HG03558 (cell line): ENCODE results near the gene IDS.
"Not testable (repeated sequence)": the region's sequence is repeated elsewhere in the genome, so short reads cannot be mapped to it uniquely, and the experiment has no call there.

ENCODE experiments used
- ATAC-seq: cut with Tn5 transposase; IDR thresholded peaks from one replicate; pipeline ENCODE4 v1.9.1; 2021; ENCODE audit warnings: moderate number of reproducible peaks; ENCODE audit not compliant: unreplicated experiment; ENCODE audit errors: extremely low read depth

IDS gene

DNA sequence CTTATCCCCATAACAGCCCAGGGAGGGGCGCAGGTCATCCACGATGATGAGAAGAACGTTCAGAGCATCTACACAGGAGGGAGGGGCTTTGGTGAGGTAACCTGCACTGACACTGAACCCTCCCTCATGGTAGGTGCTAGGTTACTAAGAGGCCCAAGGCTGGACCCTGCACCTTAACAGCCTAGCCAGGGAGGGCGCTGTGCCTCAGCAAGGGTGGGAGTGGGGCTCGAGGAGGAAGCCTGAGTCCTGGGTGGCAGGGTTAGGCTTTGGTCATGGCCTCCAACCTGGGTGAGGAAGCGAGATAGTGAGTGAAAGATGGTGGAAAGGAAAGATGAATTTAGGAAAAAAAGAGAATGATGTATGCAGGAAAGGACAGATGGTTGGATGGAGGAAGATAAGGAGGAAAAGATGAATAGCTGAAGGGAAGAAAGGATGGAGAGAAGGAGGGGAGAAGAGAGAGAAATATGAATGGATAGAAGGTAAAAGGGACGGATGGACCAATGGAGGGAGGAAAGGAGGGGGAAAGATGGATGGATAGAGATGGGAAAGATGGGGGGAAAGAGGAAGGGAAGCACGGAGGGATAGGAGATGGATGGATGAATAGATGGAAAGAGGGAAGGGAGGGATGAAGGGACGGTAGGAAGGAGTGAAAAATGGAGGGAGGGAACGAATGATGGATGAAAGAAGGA lies 736 bp downstream of the IDS start:
- ATAC-seq: peak; percentile 33

DNA sequence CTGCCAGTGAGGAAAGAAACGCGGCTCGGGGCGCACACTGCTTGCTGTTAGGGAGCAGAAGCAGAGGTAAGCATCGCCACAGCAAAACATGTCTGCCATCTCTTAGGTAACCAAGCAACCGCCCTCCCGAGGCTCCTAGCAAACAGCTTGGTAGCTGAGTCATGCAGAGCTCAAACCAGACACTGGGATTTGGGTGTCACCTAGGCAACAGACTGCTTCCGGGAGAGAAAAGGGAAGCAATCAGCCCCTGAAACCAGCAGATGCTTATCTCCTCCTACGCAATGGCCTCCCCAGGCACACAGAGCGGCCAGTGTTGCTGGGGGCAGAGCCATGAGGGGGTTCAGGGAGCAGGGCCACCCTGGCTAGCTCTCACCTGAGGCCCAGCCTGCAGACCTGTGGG lies 1.7 kb downstream of the IDS start:
- peak; percentile 53 for ATAC-seq

DNA sequence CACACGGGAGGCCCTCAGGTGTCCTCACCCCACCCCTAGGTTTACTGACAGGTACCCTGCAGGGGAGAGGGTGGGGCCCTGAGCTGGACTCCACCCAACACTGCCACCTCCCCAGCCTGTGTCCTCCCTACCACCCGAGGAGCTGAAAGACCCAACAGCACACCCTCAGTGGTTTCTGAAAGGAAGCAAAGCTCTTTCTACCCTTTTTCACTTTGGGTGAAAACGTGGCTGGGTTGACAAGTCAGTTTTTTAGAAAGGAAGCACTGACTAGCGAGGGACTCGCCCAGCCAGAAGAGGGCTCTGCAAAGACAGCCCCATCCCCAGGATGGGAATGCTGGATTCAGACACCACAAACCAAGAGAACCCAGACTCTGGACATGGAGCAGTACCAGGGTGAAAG lies 2.2 kb downstream of the IDS start:
- ATAC-seq: not testable (repeated sequence)

DNA sequence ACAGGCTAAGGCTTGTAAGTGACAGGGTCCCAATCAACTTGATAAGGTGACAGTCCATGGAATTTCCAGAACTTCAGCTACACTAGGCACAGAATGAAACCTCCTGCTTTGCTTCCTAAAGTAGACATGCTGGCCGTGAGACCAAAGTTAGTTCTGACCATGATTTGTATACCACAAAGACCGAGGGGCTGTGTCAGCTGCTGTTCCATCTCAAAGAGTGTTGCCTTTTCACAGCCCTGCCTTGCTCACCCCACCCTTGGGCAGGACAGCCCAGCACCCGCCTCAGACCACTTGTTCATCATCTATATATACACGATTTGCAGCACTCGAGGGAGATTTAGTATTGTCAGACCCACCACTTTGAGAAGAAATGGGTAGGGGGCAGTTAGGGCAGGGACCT lies 5.3 kb downstream of the IDS start:
- no peak for ATAC-seq

DNA sequence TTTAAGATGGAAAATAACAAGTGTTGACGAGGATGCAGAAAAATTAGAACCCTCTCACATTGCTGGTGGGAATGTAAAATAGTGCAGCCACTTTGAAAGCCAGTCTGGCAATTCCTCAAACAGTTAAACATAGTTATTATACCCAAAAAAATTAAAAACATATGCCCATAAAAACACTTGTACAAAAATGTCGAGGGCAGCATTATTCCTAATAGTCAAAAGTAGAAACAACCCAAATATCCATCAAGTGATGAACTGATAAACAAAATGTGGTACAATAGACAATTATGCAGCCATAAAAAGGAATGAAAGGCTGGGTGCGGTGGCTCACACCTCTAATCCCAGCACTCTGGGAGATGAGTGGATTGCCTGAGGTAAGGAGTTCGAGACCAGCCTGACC lies 6.3 kb downstream of the IDS start:
- ATAC-seq: no peak

DNA sequence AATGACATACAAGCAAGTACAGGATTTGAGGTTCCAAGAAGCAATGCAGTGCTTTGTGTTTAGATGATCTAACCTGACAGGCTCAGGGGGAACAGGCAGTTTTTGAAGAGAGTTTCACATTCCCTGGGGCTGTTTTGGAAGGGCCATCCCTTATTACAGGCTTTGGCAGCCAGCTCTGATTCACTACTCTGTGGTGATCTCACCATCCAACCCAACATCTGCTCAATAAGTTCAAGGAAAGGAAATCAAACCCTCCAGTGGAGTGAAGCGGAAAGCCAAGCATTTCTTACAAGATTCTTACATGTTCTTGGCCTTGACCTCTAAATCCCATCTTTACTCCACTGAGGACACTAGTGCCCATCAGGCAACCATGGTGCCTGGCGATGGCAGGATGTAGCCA lies 7.5 kb downstream of the IDS start:
- no peak for ATAC-seq

DNA sequence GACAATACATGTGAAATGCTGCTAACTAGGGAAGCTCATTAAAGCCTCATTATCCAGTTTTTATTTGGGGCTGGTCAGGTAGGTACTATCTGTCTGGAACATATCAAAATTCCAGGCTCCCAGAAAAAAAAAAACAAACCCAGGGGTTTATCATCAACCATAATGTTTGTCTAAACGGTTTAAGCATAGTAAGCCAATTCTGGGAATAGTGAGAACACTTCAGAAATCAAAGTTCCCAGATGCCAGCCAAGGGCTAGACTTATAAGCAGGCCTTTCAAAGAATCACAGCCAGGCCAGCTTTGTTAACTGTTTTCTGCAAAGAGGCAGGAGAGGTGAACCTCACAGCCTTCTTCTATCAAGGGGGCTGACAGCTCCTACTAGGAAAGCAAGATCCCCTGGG lies 8.1 kb downstream of the IDS start:
- ATAC-seq: no peak

DNA sequence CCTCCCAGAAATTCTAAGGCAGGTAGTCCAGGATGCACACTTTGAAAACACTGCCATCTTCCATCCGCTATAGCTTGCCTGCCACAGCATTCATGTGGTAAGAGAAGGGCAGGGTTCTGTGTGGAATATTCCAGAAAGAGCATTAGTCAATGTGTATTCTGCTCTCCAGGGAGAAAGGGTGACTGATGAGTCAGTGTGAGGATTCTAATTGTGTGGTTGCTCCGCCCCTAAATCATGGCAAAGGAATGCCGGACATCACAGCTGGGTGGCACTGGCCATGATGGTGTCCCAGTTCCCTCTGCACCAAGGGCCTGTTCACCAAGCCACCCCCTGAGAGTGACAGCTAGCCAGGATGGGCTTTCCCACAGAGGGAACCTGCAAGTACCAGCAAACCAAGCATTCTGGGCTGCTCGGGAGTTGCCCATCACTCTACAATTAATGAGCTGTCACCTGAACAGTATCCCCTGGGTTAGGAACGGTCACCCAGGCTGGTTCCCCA lies 9.5 kb downstream of the IDS start:
- no peak for ATAC-seq

DNA sequence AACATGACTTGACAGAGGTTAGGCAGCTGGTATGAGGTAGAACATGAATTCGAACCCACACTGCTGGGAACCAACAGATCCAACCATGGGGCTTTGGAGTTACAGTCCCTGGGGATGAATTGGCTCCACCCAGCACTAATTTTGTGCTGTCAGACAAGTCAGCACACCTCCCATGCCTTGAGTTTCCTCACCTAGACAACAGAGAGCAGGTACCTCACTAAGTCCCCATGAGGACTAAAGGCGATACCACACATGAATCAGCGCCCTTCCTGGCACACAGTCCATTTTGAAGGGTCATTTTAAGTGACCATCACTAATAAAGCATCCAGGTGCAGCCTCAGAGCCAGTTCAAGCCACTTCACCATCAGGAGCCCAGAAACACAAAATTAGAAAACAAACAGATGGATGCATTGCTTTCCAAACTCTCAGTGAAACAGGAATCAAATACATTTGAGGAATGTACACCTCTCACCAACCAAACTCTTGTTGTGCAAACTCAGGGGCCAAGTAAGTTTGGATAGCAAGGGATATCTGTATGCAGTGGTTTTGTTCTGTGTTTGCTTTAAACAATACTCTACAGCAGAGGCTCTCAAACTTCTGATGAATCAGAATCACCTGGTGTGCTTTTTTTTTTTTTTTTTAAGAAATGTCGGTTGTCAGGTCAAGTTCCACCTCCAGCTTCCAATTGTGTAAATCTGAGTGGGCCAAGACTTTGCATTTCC lies 10.1 kb downstream of the IDS start:
- ATAC-seq: no peak

DNA sequence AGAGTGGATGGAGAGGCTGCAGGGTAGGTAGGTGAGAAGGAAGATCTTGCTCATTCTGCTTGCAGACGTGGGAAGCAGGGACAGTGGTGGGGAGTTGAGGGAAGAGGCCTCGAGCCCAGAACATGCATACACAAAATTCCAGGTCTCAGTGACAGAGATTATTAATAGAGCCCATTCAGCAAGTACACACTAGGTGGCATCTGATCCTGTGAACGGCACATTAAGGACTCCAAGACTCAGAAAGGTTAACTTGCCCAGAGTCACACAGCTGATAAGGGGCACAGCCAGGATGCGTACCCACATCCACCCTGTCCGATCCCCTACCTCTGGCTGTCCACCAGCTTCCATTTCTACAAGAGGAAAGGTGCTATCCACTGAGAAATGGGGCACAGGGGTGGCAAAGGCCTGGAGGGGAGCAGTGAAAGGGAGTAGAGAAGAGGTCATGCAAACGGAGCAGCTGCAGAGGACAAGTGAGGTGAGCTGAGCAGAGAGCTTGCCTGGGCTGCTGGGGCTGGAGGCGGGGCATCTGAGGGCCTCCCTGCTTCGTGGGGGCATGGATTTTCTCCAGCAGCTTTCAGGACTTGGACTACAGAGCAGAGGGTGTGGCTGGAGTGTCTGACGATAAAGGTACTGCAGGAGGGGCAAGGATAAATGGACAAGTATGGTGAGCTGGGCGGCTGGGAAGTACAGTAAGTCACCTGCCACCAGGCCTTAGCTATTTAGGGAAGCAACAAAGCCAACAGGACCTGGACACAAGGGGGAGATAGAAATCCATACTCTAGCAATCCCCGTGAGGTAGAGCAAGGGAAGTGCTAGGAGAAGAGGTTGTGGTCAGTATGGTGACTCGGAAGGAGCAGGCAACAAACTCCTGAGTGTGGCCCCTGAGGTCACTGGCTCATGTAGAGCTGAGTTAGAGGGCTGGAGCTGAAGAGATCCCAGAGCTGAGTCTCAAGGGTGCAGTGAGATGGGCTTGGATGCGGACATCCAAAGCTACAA lies 11.2 kb downstream of the IDS start:
- no peak for ATAC-seq

DNA sequence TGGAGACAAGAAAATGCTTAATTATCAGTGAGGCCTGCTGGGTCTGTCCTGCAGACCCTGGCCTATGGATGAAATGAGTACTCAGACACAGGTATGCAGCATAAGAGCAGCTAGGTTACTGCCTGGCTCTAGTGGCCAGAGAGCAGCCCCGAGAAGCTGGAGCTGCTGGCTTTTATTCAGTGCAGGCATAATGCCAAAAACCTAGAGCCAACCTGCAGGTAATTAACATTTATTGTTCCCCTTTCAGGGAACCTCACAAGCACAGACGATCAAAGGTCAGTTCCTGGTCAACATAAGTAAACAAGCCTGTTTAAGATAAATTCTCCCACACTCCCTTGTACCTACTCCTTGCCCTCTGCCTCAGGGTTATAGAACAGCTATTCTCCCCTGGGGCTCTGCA lies 13.3 kb downstream of the IDS start:
- ATAC-seq: no peak

DNA sequence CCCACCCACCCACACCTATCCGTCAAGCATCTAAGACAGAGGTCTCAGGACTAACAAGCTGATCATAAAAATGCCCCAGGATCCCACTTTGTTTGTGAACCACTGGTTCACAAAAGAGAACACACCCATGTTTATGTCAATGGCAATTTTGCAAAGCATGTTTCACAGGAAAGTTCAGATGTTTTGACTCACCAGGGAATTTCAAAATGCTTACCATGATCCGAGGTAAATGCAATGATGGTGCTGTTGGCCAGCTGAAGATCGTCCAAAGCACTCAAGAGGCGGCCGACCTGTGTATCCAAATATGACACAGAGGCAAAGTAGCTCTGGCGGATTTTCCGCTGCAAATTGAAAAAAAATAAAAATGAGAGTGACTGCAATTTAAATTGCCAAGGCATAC lies 15.0 kb downstream of the IDS start:
- no peak for ATAC-seq

DNA sequence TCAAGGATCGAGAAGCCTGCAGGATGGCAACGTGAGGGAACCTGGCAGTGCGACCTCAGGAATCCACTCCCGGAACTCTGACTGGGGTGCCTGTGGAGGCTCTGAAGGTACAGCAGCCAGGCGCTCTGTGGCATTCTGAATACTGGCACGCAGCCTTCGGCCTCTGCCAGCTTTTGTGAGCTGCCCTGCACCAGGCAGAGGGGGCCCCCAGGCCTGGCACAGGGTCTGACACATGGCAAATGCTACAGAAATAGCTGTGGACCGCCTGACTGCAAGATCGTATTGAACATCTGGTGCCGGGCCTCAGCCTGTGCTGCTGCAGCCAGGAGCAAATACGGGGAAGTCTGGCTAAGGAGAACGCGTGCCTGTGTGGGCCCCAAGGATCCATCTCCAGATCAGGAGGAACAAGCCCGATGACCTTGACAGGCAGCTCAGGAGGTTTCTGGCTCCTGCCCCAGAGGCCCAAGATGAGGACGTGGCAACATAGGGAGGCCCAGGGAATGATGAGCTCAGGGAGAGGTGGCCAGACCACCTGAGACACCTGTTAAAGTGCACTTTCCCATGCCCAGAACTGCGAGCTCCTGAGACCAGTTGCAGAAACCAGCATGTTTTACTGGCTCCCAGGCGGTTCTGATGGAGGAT lies 16.6 kb downstream of the IDS start:
- not testable (repeated sequence) for ATAC-seq

DNA sequence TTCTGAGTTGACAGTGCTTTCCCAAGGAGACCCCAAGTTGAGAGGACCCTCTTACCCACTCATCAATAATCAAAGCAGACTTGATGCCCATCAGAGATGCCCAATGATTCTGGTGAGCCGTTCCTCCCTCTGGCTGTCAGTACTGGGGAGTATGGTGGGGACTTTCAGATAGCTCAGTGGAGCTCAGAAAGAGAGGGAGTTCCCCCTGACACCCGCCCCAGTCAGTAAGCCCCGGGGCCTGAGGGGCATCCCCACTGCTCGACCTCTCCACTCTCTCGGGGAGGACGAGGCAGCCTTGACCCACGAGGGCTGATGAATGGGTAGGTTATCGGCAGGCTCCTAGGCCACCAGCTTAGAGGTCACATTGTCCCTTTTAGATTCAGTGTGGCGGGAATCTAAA lies 17.1 kb downstream of the IDS start:
- not testable (repeated sequence) for ATAC-seq

DNA sequence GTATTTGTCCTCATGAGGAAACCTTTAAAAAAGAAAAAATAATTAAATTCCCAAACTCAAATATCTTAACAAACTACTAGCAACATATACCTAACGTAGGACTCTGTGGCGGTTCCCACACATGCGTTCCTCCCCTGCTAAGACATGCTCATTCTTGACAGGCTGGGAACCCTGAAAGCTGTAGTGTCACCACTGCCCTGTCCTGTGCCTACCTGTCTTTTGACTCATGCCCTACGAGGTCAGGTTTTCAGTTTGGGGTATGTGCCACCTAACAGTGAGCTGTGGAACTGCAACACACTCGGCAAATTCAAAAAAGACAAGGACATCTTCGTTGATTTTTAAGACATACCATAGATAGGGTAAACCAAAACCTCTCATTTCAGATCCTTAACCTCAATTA lies 17.8 kb downstream of the IDS start:
- no peak for ATAC-seq

DNA sequence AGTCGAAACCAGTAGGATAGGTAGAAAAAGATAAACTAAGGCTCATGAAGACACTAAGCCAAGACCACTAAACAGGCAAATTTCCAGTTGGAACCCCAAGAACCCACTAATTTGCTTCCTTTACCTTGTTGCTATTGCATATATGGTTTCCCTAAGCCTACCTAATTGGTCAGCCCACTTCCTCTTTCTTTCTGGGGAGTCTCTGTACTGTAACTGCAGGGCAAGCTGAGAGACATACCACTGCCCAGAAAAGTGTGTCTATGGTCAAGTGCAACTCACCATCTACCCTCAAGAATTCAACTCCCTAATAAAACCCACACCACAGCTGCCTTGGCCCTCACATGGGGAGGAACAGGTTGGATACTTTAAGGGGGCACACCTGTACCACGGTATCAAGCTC lies 28.6 kb downstream of the IDS start:
- ATAC-seq: no peak

DNA sequence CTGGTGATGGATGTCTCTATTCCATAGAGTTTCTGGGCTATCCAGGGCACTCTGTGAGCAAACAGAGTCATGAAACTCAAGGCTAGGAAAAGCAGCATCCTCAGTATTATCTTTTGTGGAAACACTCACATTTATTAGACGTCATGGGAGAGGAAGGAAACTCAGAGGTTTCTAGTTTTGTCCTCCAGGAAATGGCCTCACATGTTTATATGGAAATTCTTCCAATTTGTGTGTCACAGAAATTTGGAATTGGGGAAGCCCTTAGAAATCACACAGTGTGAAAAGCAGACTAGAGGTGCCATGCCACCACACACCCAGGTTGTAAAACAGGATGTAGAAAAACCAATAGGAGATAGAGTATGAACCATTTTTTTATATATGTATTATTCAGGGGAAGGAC lies 31.1 kb downstream of the IDS start:
- no peak for ATAC-seq

DNA sequence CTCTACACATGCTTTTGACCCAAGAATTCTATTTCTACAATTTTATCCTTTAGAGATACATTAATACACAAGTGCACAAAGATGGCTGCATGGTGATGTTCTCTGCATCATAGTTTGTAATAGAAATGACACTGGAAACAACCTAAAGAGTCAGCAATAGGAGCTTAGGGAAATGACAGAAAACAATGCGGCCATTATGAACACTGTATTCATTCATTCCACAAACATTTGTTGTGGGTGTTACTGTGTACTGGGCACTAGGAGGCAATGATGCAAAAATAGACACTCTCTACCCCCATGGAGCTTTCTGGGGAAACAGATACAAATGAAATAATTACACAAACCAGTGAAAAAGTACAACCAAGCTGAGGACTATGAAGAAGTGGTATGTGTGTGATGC lies 32.0 kb downstream of the IDS start:
- no peak for ATAC-seq

DNA sequence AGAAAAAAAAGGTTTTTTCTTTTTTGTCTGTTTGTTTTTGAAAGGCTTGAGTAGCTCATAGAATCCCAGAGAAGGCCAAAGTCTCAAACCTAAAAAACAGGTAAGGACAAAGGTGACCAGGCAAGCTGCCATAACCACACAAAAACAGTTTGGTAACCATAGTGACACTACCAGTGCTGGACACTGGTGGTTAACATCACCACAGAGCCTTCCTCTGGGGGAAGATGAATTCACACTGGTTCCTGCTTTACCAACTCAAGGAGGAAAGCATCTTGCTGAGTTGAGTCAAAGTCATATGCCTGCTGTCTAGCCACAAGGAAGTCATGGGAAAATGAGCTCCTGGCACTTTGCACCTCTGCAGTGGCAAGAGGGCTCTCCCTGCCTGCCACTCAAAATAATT lies 32.5 kb downstream of the IDS start:
- no peak for ATAC-seq

DNA sequence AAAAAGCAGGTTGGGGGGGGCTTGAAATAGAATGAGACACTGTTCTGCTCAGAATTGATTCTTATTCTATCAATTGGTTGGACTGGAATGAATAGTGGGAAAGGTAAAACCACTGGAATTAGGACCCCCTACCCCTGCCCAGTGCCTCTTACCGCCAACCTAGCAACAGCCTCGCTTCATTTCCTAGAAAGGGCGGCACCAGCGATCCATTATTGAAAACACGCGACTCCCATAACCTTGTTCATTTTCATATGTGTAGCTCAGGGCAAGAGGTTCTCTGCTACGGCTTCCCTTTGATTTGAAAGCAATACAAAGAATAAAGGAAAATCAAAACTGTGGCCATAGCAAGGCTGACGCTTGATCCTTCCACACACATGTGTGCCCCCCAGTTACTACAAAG lies 33.7 kb downstream of the IDS start:
- no peak for ATAC-seq
